HepG2 (cell line): ENCODE measurements around the gene SERPINB13.

ENCODE experiments used
- CCAR2 ChIP-seq: fragments of 200-400 bp; formaldehyde crosslinking; optimal IDR thresholded peaks from 2 replicates; pipeline ENCODE3; 2018; ENCODE audit warnings: low read depth, mild to moderate bottlenecking, low read length, moderate library complexity
- NR3C1 ChIP-seq: sonication (generic); formaldehyde crosslinking; IDR thresholded peaks from 2 replicates; pipeline ENCODE4 v1.4.0; 2020; ENCODE audit warnings: missing genetic modification reagents
- STAG1 ChIP-seq: sonication (generic); formaldehyde crosslinking; IDR thresholded peaks from 2 replicates; pipeline ENCODE4 v1.4.0; 2020; ENCODE audit warnings: missing genetic modification reagents
- ZBTB1 ChIP-seq: sonication (generic); formaldehyde crosslinking; IDR thresholded peaks from 2 replicates; pipeline ENCODE4 v1.4.0; 2020; ENCODE audit warnings: missing genetic modification reagents, borderline replicate concordance
- ZNF816 ChIP-seq: sonication (generic); formaldehyde crosslinking; IDR thresholded peaks from 2 replicates; pipeline ENCODE4 v1.8.0; 2022; ENCODE audit warnings: missing genetic modification reagents, mild to moderate bottlenecking, borderline replicate concordance

DNA sequence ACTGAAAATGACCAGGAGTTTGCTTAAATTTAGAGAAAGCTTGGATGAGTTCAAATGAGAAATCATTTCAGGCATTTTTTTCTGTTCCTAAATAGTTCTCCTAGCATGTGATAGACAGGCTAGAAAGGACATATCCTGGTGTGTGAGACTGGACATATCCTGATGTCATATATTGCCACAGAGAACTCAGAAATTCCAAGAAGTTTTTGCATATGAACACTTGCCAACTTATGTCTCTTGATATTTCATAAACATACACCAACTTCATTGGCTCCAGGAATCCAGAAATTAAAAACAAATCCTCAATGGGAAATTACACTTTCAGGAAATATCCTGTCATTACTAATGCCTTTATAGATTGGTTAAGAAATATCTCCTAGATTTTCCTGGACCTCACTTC, 59.8 kb downstream of the SERPINB13 start:
- no peak for TF ChIP-seq STAG1 (CRISPR knock-in tag)
- TF ChIP-seq NR3C1 (CRISPR knock-in tag) = no peak
- TF ChIP-seq ZNF816 (CRISPR knock-in tag) = no peak
- TF ChIP-seq CCAR2 = no peak
- no peak for TF ChIP-seq ZBTB1 (CRISPR knock-in tag)
